ENCODE results near the gene COX7A2.

Gene COX7A2

DNA sequence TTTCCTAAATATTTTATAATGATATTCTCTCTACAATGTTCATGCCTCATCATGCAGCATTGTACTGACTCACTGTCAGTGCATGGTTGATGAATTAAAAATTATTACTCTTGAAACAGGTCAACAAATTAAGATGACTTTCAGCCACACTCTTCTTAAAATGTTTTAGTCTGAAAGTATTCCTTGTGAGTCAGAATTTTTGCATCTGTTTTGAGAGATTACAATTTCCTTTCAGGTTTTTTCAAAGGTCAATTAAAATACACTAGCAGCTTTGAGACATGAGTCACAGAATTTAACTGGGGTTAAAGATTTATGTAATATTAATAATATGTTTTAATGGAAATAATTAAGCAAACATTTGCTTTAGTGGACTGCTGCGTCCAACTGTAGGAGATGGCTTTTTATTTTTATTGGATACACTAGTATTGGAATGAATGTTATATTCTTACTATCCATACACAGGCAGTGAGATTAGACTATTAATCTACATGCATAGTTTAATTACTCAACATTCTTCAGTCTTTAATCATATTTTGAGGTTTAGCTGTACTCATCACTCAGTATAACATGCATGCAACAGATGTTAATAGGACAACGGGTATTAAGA, 47.4 kb downstream of the COX7A2 start:
- no peak for DNase-seq

DNA sequence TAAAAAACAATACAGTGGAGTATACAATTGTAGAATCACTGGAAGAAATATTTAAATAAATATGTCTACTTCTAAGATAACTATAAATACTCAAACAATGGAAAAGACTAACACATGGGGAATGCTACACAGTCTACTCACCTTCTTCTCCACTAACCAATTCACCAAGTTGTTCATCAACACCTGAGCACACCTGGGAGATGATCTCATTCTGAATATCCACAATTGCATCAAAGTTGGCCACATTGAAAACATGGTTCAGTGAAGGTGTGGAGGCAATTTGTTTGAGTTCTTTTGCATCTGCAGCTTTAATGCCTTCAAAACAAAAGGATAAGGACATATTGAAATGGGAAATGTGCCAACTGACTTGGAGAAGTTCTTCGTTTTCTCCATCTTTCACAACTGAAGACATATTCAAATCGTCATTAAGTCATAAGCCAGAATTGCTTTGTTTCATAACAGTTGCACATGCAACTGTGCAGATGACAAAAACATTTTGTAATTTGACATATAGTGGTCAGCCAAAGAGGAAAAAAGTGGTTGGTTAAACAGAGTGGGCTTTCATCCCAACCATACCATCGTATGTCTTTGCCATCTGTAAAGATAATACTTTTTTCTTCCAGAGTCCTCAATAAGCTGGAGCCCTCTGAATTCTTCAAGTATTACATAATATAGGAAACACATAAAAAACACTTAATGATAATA, 55.2 kb downstream of the COX7A2 start:
- DNase-seq = no peak
